NCI-H524 treated with DMSO at 0.1 percent for 48 hours (cell line): ENCODE data around the gene CACNA2D4.
A peak's percentile ranks its signal among the peaks of the same experiment; 100 is the strongest.

Experiments used
- DNase-seq: peaks from one replicate; lab custom pipeline; 2025; lab: John Stamatoyannopoulos, UW

Gene CACNA2D4

GRCh38 chr12:1776170-1776921 is 142.1 kb downstream of the CACNA2D4 start:
- DNase-seq = no peak

GRCh38 chr12:1773937-1774655 is 144.4 kb downstream of the CACNA2D4 start:
- no peak for DNase-seq

- no peak for DNase-seq
Observed at GRCh38 chr12:1769809-1770494, 148.5 kb downstream of the CACNA2D4 start.

GRCh38 chr12:1768615-1769014 is 149.8 kb downstream of the CACNA2D4 start:
- peak; percentile 25 for DNase-seq

- no peak for DNase-seq
Observed at GRCh38 chr12:1767407-1768090, 150.9 kb downstream of the CACNA2D4 start.

GRCh38 chr12:1766110-1766509 is 152.3 kb downstream of the CACNA2D4 start:
- no peak for DNase-seq

GRCh38 chr12:1763153-1763552 is 155.3 kb downstream of the CACNA2D4 start:
- no peak for DNase-seq

GRCh38 chr12:1761857-1762256 is 156.6 kb downstream of the CACNA2D4 start:
- DNase-seq = no peak

- DNase-seq = no peak
Observed at GRCh38 chr12:1760566-1761382, 157.7 kb downstream of the CACNA2D4 start.

GRCh38 chr12:1758887-1759286 is 159.6 kb downstream of the CACNA2D4 start:
- DNase-seq = no peak

GRCh38 chr12:1758376-1758775 is 160.1 kb downstream of the CACNA2D4 start:
- DNase-seq = no peak

GRCh38 chr12:1750300-1750699 is 168.2 kb downstream of the CACNA2D4 start:
- no peak for DNase-seq

GRCh38 chr12:1749019-1749418 is 169.4 kb downstream of the CACNA2D4 start:
- no peak for DNase-seq

- no peak for DNase-seq
Observed at GRCh38 chr12:1747609-1748008, 170.8 kb downstream of the CACNA2D4 start.

GRCh38 chr12:1744932-1745331 is 173.5 kb downstream of the CACNA2D4 start:
- DNase-seq = no peak
